A673 (cell line): Measurements from ENCODE around the gene GSDME. TPM values are rescaled to one million over a fixed set of nuclear protein-coding genes. Genes with fewer than 3 reads are reported as not detected.

Experiments used
- BruUV-seq: library from RNA; stranded (reverse); fragments of 400-500 nt; replicated peaks from 2 replicates; lab custom pipeline; 2021; lab: Mats Ljungman, UMichigan
- CTCF ChIA-PET: fragments of 300-600 bp; sonication (Branson Sonifier 250); formaldehyde crosslinking; loops from one replicate; lab custom pipeline; 2022; ENCODE audit warnings: antibody characterized with exemption; lab: Charles Lee
- POLR2A ChIA-PET: fragments of 300-600 bp; sonication (Branson Sonifier 250); formaldehyde crosslinking; loops from one replicate; lab custom pipeline; 2022; ENCODE audit warnings: antibody characterized with exemption; ENCODE audit not compliant: low non-redundant PET; lab: Charles Lee
- DNase-seq: peaks from one replicate; pipeline ENCODE4 v3.0.0-alpha.2; 2015; ENCODE audit warnings: low spot score
- H3K27ac ChIP-seq: fragments of 200-600 bp; sonication (generic); 2 replicates; pipeline ENCODE4 v1.5.1; 2016; ENCODE audit warnings: mixed run types, low read depth, mild to moderate bottlenecking, mixed read lengths, antibody characterized with exemption, low read length; ENCODE audit not compliant: poor library complexity, severe bottlenecking
- H3K27me3 ChIP-seq: fragments of 200-600 bp; sonication (generic); replicated peaks from 2 replicates; pipeline ENCODE4 v1.6.1; 2017; ENCODE audit warnings: mixed run types, low read depth, mild to moderate bottlenecking, mixed read lengths, antibody characterized with exemption, low read length; ENCODE audit not compliant: insufficient read depth, poor library complexity
- H3K36me3 ChIP-seq: fragments of 200-600 bp; sonication (generic); 2 replicates; pipeline ENCODE4 v1.6.1; 2016; ENCODE audit warnings: mixed run types, mild to moderate bottlenecking, mixed read lengths, antibody characterized with exemption, low read length; ENCODE audit not compliant: insufficient read depth, poor library complexity, severe bottlenecking
- H3K4me1 ChIP-seq: fragments of 200-600 bp; sonication (generic); 2 replicates; pipeline ENCODE4 v1.6.1; 2017; ENCODE audit warnings: mixed run types, mild to moderate bottlenecking, mixed read lengths, antibody characterized with exemption, low read length; ENCODE audit not compliant: insufficient read depth, poor library complexity, severe bottlenecking
- H3K4me3 ChIP-seq: fragments of 200-600 bp; sonication (generic); 2 replicates; pipeline ENCODE4 v1.5.1; 2016; ENCODE audit warnings: low read depth, mixed run types, mild to moderate bottlenecking, mixed read lengths, low read length; ENCODE audit not compliant: poor library complexity, severe bottlenecking
- H3K9me3 ChIP-seq: fragments of 200-600 bp; sonication (generic); 2 replicates; pipeline ENCODE4 v1.6.1; 2016; ENCODE audit warnings: mixed run types, low read depth, mild to moderate bottlenecking, mixed read lengths, antibody characterized with exemption, low read length; ENCODE audit not compliant: poor library complexity, severe bottlenecking
- EZH2 ChIP-seq: fragments of 200-600 bp; sonication (generic); IDR thresholded peaks from 2 replicates; pipeline ENCODE4 v1.6.1; 2017; ENCODE audit warnings: borderline replicate concordance, low read depth, mild to moderate bottlenecking, mixed read lengths, antibody characterized with exemption, low read length; ENCODE audit not compliant: poor library complexity, severe bottlenecking
- intact Hi-C: fragments of 100-400 bp; cut with micrococcal nuclease; formaldehyde crosslinking; loops from one replicate; pipeline ENCODE4 v1.10.0; 2022; ENCODE audit not compliant: unreplicated experiment
- total RNA-seq: library from RNA; stranded (reverse); gene quantifications from 2 replicates; pipeline ENCODE4 v1.2.3, GENCODE V29; 2021
- TF ChIP-seq, protein P1 (sequence below): fragments of 300-800, 200-600 bp; sonication (generic); conservative IDR thresholded peaks from 2 replicates; pipeline ENCODE4 v1.5.1; 2017; ENCODE audit warnings: low read depth, mild to moderate bottlenecking, antibody characterized with exemption, low read length, moderate library complexity, mixed read lengths

The GSDME gene
- total RNA-seq, 1 experiment from 2014 or later: 0.77 TPM

DNA sequence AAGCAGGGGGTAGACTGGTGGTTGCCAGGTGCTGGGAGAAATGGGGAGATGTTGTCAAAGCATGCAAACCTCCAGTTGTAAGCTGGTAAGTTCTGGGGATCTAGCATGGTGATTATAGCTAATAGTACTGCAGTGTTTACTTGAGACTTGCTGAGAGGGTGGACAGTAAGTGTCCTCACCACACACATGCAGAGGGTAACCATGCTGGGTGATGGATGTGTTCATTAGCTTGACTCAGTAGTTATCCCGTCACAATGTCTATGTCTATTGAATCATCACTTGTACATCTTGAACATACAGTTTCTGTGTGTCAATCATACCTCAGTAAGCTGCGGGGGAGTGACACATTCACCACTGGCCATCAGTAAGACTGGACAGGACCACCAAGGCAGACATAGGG, 42.1 kb downstream of the GSDME start:
- H3K4me1 ChIP-seq: no peaks in the 10 kb centered on the region
- no peak overlapping the region for H3K27ac ChIP-seq
- BruUV-seq: no TSS peak
- TF ChIP-seq EZH2: no peak
- TF ChIP-seq, protein P1, sequence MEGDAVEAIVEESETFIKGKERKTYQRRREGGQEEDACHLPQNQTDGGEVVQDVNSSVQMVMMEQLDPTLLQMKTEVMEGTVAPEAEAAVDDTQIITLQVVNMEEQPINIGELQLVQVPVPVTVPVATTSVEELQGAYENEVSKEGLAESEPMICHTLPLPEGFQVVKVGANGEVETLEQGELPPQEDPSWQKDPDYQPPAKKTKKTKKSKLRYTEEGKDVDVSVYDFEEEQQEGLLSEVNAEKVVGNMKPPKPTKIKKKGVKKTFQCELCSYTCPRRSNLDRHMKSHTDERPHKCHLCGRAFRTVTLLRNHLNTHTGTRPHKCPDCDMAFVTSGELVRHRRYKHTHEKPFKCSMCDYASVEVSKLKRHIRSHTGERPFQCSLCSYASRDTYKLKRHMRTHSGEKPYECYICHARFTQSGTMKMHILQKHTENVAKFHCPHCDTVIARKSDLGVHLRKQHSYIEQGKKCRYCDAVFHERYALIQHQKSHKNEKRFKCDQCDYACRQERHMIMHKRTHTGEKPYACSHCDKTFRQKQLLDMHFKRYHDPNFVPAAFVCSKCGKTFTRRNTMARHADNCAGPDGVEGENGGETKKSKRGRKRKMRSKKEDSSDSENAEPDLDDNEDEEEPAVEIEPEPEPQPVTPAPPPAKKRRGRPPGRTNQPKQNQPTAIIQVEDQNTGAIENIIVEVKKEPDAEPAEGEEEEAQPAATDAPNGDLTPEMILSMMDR: no peak
- no peak overlapping the region for H3K4me3 ChIP-seq
- H3K9me3 ChIP-seq: no peaks in the 10 kb centered on the region
- ChIA-PET CTCF (interaction anchor here (1.1 kb wide), 2 partner anchors 16 to 777 kb away, joined by 3 read pairs; no protein-coding TSS in a partner anchor), POLR2A (interaction anchor here (0.6 kb wide), 1 partner anchor 62 kb away, joined by 5 read pairs; no protein-coding TSS in a partner anchor)
- no peak for DNase-seq
- H3K36me3 ChIP-seq: no peaks in the 10 kb centered on the region
- no peaks in the 10 kb centered on the region for H3K27me3 ChIP-seq
- intact Hi-C loops: loop anchor here (10.0 kb wide), 1 partner anchor 420 kb away; no protein-coding TSS in a partner anchor

DNA sequence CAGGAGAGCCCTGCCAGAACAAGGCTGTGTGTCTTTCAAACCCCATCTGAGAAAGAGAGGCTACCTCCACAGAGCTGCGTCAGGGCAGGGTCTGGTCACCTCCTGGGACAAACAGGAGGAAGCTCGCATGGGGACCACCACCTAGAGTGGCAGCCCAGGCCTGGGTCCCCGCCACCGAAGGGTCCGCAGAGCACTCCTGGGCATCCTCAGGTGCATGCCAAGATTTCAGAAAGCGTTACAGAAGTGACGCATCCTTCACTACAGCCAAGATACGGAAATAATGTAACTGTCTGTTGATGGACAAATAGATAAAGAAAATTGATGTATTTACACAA, 42.6 kb downstream of the GSDME start:
- H3K27ac ChIP-seq: no peak overlapping the region
- no peaks in the 10 kb centered on the region for H3K36me3 ChIP-seq
- H3K27me3 ChIP-seq: no peaks in the 10 kb centered on the region
- no peaks in the 10 kb centered on the region for H3K4me1 ChIP-seq
- no peak for DNase-seq
- BruUV-seq: no TSS peak
- POLR2A ChIA-PET: no interaction called here
- no peak overlapping the region for H3K4me3 ChIP-seq
- TF ChIP-seq, protein P1: no peak
- no peak for TF ChIP-seq EZH2
- intact Hi-C loops: loop anchor here (10.0 kb wide), 1 partner anchor 420 kb away; no protein-coding TSS in a partner anchor
- no peaks in the 10 kb centered on the region for H3K9me3 ChIP-seq
- CTCF ChIA-PET: no interaction called here

DNA sequence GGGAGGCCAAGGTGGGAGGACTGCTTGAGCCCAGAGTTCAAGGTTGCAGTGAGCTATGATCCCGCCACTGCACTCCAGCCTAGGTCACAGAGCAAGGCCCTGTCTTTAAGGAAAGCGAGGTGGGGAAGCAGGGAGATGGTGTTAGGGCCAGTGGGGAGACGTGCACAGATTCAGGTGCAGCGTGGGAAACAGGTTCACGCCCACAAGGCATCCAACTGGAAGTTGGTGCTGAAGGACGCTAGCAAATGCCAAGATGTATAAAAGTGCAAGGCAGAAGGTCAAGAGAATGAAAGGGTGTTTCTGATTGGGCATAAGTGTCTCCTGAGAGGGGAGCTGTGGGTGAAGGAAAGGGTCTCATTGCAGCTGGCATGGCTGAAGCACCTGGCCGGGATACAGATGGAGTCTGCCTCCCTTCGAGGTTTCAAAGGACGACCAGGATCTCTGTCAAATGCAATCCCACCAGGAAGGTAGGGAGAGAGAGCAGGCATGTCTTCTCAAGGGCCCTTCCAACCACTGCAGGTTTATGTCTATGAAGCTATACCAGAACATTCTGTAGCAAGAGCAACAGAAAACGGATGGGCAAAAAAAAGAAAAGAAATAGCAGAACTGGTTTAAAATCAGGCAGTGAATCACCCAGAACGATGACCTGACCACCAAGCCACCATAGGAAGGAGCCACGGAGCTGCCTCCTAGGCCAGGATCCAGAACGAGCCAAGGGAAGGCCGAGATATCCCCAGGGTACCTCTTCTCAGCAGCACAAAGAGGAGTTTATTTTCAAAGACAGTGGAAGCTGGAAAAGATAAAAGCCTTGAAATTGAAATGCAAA, 43.2 kb downstream of the GSDME start:
- H3K4me3 ChIP-seq: no peak overlapping the region
- CTCF ChIA-PET: interaction anchor here (0.6 kb wide), 1 partner anchor 91 kb away, joined by 8 read pairs; no protein-coding TSS in a partner anchor
- no peak for TF ChIP-seq EZH2
- TF ChIP-seq, protein P1: no peak

More for the DNA sequence above, 43.2 kb downstream of the GSDME start:
- Histone ChIP-seq H3K36me3 (no peaks in the 10 kb centered on the region), H3K4me1 (no peaks in the 10 kb centered on the region), H3K9me3 (no peaks in the 10 kb centered on the region), H3K27ac (no peak overlapping the region), H3K27me3 (no peaks in the 10 kb centered on the region)
- BruUV-seq: no TSS peak
- DNase-seq: no peak
- POLR2A ChIA-PET: no interaction called here
- intact Hi-C loops: loop anchor here (10.0 kb wide), 1 partner anchor 419 kb away; no protein-coding TSS in a partner anchor
